IMR-90 (cell line): ENCODE measurements around the gene ARSD.

Experiments
- CEBPB ChIP-seq: IDR thresholded peaks from 2 replicates; pipeline ENCODE4 v1.6.1; 2012; ENCODE audit warnings: low read depth, low read length, improper control_type of control experiment
- CTCF ChIP-seq: conservative IDR thresholded peaks from 2 replicates; pipeline ENCODE4 v1.5.1; 2012; ENCODE audit warnings: mild to moderate bottlenecking, low read depth, low read length, improper control_type of control experiment
- FOS ChIP-seq: fragments of 150-350 bp; IDR thresholded peaks from 2 replicates; pipeline ENCODE4 v1.6.1; 2016; ENCODE audit warnings: low read depth, low read length
- MAFK ChIP-seq: IDR thresholded peaks from 2 replicates; pipeline ENCODE4 v1.6.1; 2012; ENCODE audit warnings: low read depth, low read length, improper control_type of control experiment
- MAZ ChIP-seq: IDR thresholded peaks from 2 replicates; pipeline ENCODE4 v1.6.1; 2012; ENCODE audit warnings: low read depth, mild to moderate bottlenecking, low read length, improper control_type of control experiment, moderate library complexity, borderline replicate concordance
- MXI1 ChIP-seq: IDR thresholded peaks from 2 replicates; pipeline ENCODE4 v1.6.1; 2012; ENCODE audit warnings: low read depth, mild to moderate bottlenecking, low read length, moderate library complexity, borderline replicate concordance
- POLR2A ChIP-seq: IDR thresholded peaks from 2 replicates; pipeline ENCODE4 v1.6.1; 2012; ENCODE audit warnings: mild to moderate bottlenecking, low read depth, low read length
- RAD21 ChIP-seq: IDR thresholded peaks from 2 replicates; pipeline ENCODE4 v1.6.1; 2012; ENCODE audit warnings: low read length, improper control_type of control experiment
- RCOR1 ChIP-seq: IDR thresholded peaks from 2 replicates; pipeline ENCODE4 v1.6.1; 2012; ENCODE audit warnings: mild to moderate bottlenecking, low read length, improper control_type of control experiment; ENCODE audit not compliant: insufficient replicate concordance
- RFX5 ChIP-seq: IDR thresholded peaks from 2 replicates; pipeline ENCODE4 v1.8.0; 2012; ENCODE audit warnings: low read depth, mild to moderate bottlenecking, low read length, moderate library complexity
- SMC3 ChIP-seq: fragments of 150-350 bp; IDR thresholded peaks from 2 replicates; pipeline ENCODE4 v1.6.1; 2016; ENCODE audit warnings: low read depth, mild to moderate bottlenecking, antibody characterized with exemption, low read length, moderate library complexity
- USF2 ChIP-seq: fragments of 150-350 bp; IDR thresholded peaks from 2 replicates; pipeline ENCODE4 v1.6.1; 2017; ENCODE audit warnings: mild to moderate bottlenecking, antibody characterized with exemption, low read length, low read depth

GRCh38 chrX:2894885-2895292, 34.2 kb downstream of the ARSD start:
- TF ChIP-seq POLR2A (no peak), RAD21 (no peak), SMC3 (no peak), CTCF (no peak), USF2 (no peak), FOS (no peak), MAFK (no peak), RFX5 (no peak), MXI1 (no peak), RCOR1 (no peak), MAZ (no peak), CEBPB (peak; percentile 76)
